HK-2 (cell line): Measurements from ENCODE around the gene CDC42BPA.
A peak's percentile ranks its signal among the peaks of the same experiment; 100 is the strongest.
"Not testable (repeated sequence)": the region's sequence is repeated elsewhere in the genome, so short reads cannot be mapped to it uniquely, and the experiment has no call there.

Experiments
- DNase-seq: peaks from one replicate; pipeline ENCODE4 v3.0.0-alpha.2; 2018; ENCODE audit not compliant: unreplicated experiment

The CDC42BPA gene

DNA sequence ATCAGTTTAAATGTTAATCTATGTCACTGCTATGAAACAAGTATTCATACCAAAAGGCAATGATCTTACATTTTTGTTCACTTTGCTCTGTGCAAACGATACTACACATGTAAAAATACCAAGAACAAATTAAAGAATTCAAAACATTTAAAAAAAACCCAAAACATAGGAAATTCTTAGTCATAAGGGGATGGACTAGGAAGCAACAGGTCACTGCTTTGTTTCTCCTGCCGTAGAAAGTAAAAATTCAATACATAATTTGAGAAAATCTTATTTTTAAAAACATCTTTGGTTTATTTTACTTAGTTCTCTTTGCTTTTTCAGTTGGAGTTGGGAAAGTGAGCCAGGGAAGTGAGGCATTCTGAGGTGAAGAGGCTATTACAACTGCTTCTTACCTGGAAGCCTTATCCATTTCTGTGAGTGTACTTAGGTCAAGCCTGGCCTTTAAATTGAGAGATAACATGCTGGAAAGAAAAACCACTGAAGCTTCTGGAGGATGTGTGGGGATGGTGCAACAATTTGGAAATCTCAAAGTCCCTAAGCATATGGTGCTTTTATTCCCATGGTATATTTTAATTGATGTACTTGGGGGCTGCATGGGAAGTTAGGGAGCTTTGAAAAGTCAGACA is 183.5 kb downstream of the CDC42BPA start:
- DNase-seq, result no peak

DNA sequence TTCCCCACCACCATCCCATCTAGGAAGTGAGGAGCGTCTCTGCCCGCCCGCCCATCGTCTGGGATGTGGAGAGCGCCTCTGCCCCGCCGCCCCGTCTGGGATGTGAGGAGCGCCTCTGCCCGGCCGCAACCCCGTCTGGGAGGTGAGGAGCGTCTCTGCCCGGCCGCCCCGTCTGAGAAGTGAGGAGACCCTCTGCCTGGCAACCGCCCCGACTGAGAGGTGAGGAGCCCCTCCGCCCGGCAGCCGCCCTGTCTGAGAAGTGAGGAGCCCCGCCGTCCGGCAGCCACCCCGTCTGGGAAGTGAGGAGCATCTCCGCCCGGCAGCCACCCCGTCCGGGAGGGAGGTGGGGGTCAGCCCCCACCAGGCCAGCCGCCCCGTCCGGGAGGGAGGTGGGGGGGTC is 185.6 kb downstream of the CDC42BPA start:
- DNase-seq, result not testable (repeated sequence)

DNA sequence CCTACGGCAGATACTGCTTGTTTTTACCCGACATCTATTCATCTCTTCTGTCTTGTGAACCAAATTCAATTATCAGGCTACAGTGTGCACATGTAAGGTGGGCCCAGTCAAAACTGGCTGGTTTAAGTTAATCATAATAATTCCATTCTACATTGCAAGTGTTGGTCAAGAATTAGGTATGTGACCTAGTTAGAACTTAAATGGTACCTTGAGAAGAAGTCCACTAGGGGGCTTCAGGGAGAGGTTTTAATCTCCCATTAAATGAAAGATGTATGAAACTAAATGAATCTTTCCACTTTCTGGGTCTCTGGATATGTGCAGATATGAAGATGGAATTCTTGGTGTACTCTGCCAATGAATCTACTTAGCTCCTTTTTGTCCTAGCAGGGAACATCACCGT is 187.1 kb downstream of the CDC42BPA start:
- DNase-seq, result no peak

DNA sequence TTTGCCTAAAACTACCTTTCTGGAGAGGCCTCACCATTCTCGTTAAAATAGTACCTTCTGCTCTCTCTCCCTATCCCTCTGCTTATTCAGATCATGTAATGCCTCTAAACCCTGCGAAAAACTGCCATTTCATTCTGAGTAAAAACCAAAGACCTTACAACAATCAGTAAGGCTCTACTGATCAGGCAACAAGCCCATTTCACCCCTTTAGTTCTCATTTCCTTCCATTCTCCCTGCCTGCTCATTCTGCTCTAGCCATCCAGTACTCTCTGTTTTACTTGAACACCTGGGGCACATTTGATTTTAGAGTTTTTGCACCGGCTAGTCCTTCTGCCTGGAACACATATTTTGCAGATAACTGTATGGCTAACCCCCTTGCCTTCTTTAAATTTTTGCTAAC is 190.4 kb downstream of the CDC42BPA start:
- no peak for DNase-seq

DNA sequence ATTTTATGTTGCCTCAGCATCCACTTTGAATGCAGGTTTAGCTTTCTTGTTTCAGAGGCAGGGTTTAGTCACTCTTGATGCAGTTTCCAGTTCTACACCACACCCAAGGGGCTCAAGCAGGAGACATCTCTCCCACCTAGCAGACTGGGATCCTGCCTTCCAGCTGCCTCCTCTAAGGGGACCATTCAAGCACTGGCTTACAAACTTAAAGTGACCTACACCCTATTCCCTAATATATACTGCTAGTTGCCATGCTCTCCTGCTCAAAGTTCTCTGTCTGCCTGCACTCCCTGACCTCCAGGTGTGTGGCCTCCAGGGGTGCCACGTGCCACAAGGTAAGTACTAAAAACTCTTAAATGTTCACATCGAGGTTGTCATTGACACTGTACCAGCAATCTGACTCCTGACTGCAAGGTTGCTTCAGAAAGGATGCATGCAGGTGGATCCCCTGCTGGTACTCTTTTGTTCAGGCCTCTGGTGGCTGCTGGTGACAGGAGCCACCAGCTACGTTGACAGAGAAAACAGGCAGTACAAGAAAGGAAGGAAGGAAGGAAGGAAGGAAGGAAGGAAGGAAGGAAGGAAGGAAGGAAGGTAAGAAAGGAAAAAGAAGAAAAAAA is 192.3 kb downstream of the CDC42BPA start:
- no peak for DNase-seq

DNA sequence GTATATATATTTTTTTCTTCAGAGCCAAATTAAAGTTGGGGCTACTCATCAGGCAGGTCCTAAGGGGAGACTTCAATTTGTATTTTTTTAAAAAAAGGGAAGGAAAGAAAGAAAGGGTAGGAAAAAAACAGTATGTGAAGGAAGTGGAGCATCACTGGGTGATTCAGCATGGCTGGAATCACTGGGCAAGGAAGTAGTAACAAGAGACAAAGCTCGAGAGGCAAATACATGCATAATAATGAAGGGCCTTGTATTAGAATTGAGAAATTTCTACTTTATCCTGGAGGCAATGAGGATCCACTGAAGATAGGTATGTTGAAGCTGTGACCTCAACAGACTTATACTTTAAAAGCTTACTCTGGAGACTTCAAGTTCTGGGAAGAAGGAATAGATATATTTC is 193.8 kb downstream of the CDC42BPA start:
- no peak for DNase-seq

DNA sequence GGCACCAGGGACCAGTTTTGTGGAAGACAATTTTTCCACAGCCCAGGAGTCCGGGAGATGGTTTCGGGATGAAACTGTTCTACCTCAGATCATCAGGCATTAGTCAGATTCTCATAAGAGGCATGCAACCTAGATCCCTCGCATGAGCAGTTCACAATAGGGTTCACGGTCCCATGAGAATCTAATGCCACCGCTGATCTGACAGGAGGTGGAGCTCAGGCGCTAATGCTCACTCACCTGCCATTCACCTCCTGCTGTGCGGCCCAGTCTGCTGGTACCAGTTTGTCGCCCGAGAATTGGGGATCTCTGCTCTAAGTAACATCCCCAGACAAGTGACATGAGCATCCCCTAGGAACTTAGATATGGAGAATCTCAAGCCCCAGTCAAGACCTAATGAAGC is 197.5 kb downstream of the CDC42BPA start:
- DNase-seq, result no peak

DNA sequence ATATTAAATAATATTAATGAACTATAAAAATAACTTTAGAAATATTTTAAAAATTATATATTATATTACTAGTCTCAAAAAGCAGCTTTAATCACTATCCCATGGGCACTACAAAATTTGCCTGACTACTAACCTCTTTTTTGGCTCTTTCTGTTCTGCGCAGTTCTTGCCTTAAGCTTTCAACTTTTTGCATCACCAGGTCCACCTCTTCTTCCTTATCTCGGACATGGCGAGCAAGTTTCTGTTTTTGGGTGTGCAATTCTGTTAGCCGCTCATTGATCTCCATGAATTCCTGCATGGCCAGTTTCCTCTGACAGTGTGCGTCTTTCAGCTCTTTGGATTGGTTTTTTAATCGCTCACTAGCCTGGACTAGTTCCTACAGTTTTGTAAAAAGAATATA is 205.8 kb downstream of the CDC42BPA start:
- DNase-seq, result no peak

DNA sequence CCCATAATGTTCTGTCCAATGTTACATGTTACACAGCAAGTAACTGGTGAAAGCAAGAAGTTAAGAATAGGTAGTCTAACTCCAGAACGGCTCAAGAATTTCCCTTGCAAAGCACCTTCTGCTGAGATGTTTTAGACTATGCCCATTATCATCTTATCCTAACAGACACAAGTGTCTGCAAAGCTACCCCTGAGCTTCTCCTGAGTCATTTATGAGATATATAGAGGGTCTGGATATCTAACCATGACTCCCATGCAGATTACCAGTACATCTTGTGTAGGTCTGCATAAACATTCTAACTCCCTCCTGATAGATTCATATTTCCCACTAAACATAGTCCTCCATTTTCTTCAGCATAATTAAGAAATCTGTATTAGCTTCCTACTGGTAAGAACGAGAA is 206.5 kb downstream of the CDC42BPA start:
- no peak for DNase-seq

DNA sequence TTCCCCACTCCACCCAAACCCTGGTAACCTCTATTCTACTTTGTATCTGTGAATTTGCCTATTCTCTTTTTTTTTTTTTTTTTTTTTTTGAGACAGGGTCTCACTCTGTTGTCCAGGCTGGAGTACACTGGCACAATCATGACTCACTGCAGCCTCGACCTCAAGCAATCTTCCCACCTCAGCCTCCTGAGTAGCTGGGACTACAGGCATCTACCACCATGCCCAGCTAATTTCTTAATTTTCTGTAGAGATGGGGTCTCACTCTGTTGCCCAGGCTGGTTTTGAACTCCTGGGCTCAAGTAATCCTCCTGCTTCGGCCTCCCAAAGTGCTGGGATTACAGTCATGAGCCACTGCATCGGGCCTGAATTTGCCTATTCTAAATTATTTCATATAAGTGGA is 213.0 kb downstream of the CDC42BPA start:
- not testable (repeated sequence) for DNase-seq

DNA sequence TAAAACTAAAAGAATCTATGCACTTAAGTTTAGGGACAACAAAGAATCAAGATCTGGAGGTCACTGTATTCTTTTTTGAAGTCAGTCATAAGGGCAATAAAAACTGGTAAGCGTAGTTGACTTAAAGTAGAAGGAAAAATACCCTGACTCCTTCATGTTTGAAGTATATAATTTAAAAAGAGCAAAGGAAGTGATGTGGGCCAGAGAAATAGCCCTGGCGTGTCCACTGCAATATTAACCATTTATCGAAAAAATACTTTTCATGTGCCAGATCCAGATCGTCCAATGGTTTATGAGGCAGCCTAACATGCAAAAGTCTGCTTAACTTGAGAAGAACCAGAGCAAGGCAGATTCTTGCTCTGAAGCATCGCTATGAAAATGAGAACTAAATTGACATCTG is 216.2 kb downstream of the CDC42BPA start:
- no peak for DNase-seq

DNA sequence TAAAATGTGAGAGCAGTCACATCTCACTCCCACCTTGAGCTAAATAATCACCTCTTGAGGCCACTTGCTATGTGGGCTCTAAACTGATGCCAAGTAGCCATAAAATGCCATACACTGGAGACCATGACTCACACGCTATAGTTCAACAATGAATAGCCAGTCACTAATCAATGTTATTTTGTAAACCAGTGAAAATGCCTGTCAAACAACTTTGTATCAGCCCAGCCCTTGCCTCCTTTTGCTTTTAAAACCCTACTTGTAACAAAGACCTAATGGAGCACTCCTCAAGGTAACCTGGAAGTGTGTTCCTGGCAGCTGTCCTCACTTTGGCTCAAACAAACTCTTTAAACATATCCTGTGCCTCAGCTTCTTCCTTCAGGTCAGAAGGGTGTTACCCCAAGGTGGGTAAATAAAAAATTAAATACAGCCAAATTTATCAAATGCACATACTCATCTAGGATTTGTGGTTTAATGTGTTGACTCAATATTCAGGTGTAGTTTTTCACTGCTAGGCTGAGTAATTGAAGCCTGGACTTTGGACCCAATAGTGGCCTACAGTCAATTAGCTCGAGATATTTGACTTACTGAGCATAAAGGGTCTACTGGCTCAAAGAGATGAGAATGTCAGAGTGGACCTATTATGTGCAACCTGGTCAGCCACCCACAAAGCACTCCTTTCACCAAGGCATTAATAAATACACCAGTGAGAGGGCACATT is 223.9 kb downstream of the CDC42BPA start:
- DNase-seq, result no peak

DNA sequence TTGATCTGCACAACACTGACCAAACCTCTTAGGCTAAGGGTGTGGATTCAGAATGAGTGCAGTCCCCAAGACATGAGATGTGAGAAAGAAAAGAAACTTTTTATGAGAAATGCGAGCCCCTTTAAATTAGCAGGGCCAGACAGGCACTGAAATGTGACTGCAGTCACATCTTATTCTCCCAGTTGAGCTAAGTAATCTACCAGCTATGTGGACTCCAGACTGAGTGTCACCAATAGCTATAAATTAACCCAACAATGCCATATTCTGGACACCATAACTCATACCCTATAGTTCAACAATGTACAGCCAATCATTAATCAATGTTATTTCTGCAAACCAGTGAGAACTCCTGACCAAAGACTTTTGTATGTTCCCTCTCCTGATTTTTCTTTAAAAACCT is 225.0 kb downstream of the CDC42BPA start:
- peak; percentile 12 for DNase-seq

DNA sequence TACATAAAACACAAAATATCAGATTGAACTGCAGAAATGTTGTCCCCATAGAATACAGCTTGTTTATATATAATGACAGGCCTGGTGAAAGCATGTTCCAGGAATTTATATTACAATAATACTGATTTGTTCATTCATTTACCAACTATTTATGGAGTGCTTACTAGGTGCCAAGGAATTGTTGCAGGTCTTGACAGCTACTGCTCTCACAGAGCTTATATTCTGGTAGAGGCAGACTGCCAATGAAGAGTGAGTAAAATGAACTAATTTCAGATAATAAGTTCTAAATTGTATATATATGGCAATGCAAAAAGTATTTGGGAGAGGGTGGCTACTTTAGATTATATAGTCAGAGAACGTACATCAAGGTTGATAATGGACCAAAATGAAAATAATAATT is 226.2 kb downstream of the CDC42BPA start:
- no peak for DNase-seq

DNA sequence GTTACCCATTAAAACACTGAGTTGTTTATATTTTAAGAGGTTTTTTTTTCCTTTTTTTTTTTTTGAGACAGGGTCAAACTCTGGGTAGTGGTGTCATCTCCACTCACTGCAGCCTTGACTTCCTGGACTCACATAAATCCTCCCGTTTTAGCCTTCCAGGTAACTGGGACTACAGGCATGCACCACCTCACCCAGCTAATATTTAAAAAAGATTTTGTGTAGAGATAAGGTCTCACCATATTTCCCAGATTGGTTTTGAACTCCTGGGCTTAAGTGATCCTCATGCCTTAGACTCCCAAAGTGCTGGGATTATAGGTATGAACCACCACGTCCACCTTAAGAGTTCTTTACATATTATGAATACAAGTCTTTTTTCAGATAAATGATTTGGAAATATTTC is 231.7 kb downstream of the CDC42BPA start:
- DNase-seq, result no peak

DNA sequence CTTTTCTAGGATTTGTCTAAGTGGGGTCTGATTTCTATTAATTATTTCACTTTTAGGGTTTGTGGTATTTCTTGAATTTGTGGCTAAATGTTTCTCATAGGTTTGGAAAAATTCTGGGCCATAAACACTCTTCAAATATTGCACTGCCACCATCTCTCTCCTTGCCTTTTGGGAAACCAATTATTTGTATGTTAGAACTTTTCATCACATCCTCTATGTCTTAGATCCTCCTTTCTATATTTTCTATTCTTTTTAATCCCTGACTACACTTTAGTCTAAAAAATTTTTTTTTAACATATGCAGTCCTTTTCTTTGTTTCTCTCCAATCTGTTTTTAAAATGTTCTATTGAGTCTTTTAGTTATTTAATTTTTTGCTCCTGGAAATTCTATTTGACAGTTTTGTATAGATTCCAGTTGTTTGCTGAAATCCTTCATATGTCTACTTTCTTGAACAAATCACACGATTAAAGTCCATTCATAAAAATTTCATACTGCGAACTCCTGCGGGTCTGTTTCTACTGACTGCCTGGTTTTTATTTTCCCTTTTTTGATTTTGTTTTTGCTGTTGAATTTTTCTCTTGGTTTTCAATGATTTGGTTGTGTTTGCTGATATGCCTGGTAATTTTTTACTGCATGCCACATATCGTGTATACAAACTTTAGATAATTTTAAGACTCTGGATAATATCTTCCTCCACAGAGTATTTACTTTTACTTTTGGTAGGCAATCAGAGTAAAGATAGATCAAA is 235.1 kb downstream of the CDC42BPA start:
- DNase-seq, result no peak

DNA sequence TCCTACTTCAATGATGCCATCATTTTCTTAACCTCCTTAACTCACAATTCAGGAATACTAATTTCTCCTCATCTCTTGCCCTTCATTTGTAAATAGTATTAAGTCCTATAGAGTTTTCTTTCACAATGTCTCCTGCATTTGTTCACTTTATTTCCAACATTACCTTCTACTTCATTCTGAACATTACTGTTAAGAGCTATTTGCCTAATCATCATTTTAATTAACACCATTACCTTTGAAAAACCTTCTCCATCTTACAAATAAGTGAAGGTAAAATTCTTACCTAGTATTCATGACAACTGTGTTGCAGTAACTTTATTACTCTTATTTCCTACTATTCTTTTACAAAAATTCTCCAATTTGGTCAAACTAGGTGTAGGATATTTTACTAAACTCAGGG is 240.5 kb downstream of the CDC42BPA start:
- DNase-seq, result no peak

DNA sequence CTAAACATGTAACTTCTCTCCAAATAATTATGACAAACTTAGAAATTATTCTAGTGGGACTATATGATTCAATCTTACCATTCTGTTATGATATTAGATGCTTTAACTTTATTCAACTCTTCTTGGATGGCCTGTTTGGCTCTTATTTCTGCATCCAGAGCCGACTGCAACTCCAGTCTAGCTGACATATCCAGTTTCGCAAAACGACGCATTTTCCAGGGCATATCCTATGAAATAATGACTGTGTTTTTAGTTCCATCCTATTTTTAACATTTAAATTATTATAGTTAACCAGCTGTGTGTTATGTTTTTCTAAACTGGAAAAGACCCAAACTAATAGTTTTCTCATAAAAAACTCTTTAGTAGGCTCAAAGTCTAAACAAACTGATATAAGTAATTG is 244.5 kb downstream of the CDC42BPA start:
- no peak for DNase-seq

DNA sequence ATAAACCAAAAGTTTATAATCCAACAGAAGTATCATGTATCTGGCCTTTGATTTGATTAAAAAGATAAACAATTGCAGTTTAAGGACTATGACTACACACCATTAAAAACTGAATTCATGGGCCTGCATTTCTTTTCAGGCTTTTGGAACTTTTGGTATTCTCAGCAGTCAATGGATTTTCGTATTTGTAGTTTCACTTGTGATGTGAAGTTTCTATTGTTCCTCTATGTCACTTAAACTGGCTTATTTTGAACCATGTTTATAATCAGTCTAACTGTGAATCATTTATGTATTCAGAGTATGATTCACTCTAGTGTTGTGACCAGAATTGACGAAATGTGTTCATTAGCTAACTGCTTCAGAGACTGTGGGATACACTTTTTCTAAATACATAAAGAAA is 245.3 kb downstream of the CDC42BPA start:
- no peak for DNase-seq

DNA sequence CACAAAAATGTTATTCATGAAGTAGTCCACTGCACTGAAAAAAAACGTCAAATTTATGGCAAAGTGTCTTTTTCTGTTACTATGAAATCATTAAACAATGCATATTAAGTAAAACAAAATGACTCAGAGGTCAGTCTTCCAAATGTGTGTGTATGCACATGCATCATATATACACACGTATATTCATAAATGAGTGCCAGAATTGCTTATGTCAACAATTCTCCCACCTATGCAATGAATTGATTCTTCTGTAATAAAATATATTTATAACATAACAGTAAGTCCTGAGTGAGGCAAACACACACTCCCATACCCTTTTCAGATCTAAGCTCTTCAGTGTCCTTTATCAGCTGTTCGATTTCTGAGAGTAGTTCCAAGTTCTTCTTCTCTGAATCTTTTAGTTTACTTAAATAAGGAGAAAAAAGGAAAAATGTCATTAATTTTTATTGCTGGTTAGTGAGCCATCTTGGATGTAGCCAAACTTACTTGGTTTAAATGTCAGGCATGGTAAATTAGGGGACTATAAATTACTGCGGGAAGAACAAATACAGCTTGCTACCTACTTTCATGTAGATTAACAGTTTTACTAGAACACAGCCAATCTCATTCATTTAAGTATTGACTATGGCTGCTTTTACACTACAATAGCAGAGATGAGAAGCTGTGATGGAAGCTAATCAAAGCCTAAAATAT is 246.3 kb downstream of the CDC42BPA start:
- no peak for DNase-seq

DNA sequence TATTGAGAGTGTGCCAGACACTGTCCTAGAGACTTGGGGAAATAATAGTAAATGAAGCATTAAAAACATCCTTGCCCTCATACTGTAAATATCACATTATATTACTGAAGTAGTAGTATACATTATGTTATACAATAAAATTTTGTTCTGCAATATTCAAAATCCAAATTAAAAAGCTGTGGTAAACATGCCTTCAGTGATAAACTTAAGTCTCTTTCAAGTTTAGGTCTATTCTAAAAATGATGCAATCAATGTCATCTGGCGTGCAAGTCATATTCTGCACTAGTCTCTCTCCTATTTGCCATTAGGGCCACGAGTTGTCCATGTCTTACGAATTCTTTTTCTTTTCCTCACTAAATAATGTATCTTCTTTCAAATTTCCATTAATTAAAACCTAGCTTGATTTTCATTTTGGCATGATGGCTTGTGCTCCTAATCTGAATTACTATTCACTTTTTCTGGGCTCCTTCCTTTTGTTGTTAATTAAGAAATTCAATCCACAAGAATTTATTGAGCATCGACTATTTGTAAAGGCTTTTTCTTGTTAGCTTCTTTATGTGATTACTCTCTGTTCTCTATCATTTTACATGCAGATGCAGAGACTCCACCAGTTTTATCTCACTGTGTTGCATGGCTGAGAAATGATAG is 247.5 kb downstream of the CDC42BPA start:
- DNase-seq, result no peak

DNA sequence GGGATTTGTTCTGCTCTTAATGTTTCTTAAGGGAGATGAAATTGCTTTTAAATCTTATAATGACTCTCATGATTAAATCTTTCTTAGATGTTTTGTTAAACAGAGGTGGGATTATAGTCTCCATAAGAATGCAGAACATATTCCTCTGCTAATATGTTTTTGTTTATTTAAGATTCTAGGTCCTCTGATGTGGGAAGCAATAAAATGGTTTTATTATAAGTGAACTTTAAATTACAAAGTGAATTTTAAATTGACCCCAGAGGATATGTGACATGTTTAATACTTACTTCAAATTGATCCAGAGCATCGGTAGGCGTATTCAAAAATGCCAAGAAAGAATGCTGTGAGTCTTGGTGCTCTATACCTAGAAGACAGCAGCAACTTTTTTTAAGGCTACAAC is 248.8 kb downstream of the CDC42BPA start:
- no peak for DNase-seq
